Endodermal cell (in vitro differentiated cells): Measurements from ENCODE around the gene PRR16. TPM values are rescaled to one million over a fixed set of nuclear protein-coding genes. Genes with fewer than 3 reads are reported as not detected.
A peak's percentile ranks its signal among the peaks of the same experiment; 100 is the strongest.

Source experiments
- DNase-seq: peaks from one replicate; pipeline ENCODE4 v3.0.0-alpha.2; 2017
- H3K27ac ChIP-seq: 2 replicates; pipeline ENCODE4 v1.5.1; 2013; ENCODE audit warnings: mild to moderate bottlenecking, low read depth, low read length, moderate library complexity
- H3K27me3 ChIP-seq: 2 replicates; pipeline ENCODE4 v1.6.1; 2013; ENCODE audit warnings: mild to moderate bottlenecking, low read length, moderate library complexity; ENCODE audit not compliant: insufficient read depth, control insufficient read depth, poor library complexity, severe bottlenecking
- H3K36me3 ChIP-seq: 2 replicates; pipeline ENCODE4 v1.7.0; 2013; ENCODE audit warnings: mild to moderate bottlenecking, low read length, moderate library complexity; ENCODE audit not compliant: control insufficient read depth, insufficient read depth
- H3K4me1 ChIP-seq: one replicate; pipeline ENCODE4 v1.7.0; 2013; ENCODE audit warnings: low read length; ENCODE audit not compliant: control insufficient read depth, insufficient read depth
- H3K4me3 ChIP-seq: 2 replicates; pipeline ENCODE4 v1.5.1; 2013; ENCODE audit warnings: mild to moderate bottlenecking, low read length, moderate library complexity
- H3K9ac ChIP-seq: 2 replicates; pipeline ENCODE4 v1.6.1; 2013; ENCODE audit warnings: mild to moderate bottlenecking, low read length, moderate library complexity; ENCODE audit not compliant: poor library complexity, severe bottlenecking; ENCODE audit errors: extremely low read depth
- H3K9me3 ChIP-seq: 2 replicates; pipeline ENCODE4 v1.6.1; 2013; ENCODE audit warnings: mild to moderate bottlenecking, low read length, moderate library complexity; ENCODE audit not compliant: control insufficient read depth
- H3K27ac Mint-ChIP-seq: 2 replicates; pipeline ENCODE4 v1.8.0; 2020; ENCODE audit warnings: mixed read lengths
- H3K27me3 Mint-ChIP-seq: 2 replicates; pipeline ENCODE4 v1.8.0; 2021; ENCODE audit warnings: mild to moderate bottlenecking, mixed read lengths; ENCODE audit not compliant: insufficient read depth
- H3K36me3 Mint-ChIP-seq: 2 replicates; pipeline ENCODE4 v1.8.0; 2020; ENCODE audit warnings: low read depth, mixed read lengths
- H3K4me1 Mint-ChIP-seq: 2 replicates; pipeline ENCODE4 v1.8.0; 2020; ENCODE audit warnings: mixed read lengths
- H3K4me3 Mint-ChIP-seq: 2 replicates; pipeline ENCODE4 v1.8.0; 2020; ENCODE audit warnings: mild to moderate bottlenecking, moderate library complexity, mixed read lengths
- H3K9me3 Mint-ChIP-seq: 2 replicates; pipeline ENCODE4 v1.8.0; 2020; ENCODE audit warnings: mild to moderate bottlenecking, mixed read lengths
- CTCF ChIP-seq: fragments of 200-600 bp; sonication (generic); conservative IDR thresholded peaks from 2 replicates; pipeline ENCODE4 v1.5.0; 2021; ENCODE audit warnings: antibody characterized with exemption, mild to moderate bottlenecking
- WGBS, 2 experiments: methylation state at CpG; one replicate each; pipeline versions ENCODE4 v1.1.5 to v1.1.7; 2013; ENCODE audit warnings: missing lambda C conversion rate in 2 of 2, mixed read lengths in 1 of 2; ENCODE audit not compliant: insufficient coverage in 1 of 2, insufficient read length in 1 of 2; 5-methylcytosine and 5-hydroxymethylcytosine counted together
- total RNA-seq, 2 donors: library from RNA; stranded (reverse); fragmentation: NEBNext Ultra II Directional in 1 of 2; extraction: Animal tissue kit (Norgen Biotek cat#: 25700) in 1 of 2; gene quantifications; 2 replicates in 1 of 2; 3 replicates in 1 of 2; pipeline ENCODE4 v1.2.1, GENCODE V29; 2021

PRR16 gene
- total RNA-seq, 2 donors from 2014 or later: 0.53 to 0.64 TPM

GRCh38 chr5:120717381-120717780 lies 253.3 kb downstream of the PRR16 start:
- Histone ChIP-seq H3K9ac (no peak overlapping the region), H3K27ac (no peak overlapping the region), H3K27me3 (no peaks in the 10 kb centered on the region), H3K4me3 (no peak overlapping the region), H3K9me3 (no peaks in the 10 kb centered on the region), H3K4me1 (no peaks in the 10 kb centered on the region), H3K36me3 (no peaks in the 10 kb centered on the region)
- no peaks in the 10 kb centered on the region for H3K27me3 Mint-ChIP-seq
- H3K4me1 Mint-ChIP-seq: no peaks in the 10 kb centered on the region
- H3K27ac Mint-ChIP-seq: no peak overlapping the region
- no peak for DNase-seq
- H3K4me3 Mint-ChIP-seq: no peak overlapping the region
- H3K36me3 Mint-ChIP-seq: no peaks in the 10 kb centered on the region
- H3K9me3 Mint-ChIP-seq: no peaks in the 10 kb centered on the region
- WGBS, 2 experiments: 80% methylated on average over 3 of the region's 3 CpGs; no CpG with 5 or more reads in 1 of the 2 experiments
- TF ChIP-seq CTCF: no peak

DNA sequence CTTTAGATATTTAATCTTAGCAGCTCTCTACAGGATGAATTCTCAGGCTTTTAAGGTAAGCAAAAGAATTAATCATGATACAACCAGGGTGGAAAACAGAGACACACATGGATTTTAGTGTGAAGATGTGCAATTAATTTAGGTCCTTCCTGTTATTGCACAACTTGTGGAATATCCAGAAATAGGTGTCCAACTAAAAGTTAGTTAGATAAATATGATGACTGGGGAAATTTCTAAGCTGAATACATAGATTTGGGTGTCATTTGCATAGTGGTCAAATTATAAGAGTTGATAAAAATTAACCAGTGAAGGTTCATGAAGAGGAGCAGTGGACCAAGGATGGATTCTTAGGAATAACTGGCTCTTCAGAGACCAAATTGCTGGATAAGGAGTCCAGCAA lies 266.1 kb downstream of the PRR16 start:
- Mint-ChIP-seq H3K4me1 (peaks cover 7% of the 10 kb centered on the region), H3K9me3 (no peaks in the 10 kb centered on the region), H3K4me3 (no peak overlapping the region), H3K36me3 (no peaks in the 10 kb centered on the region), H3K27me3 (no peaks in the 10 kb centered on the region), H3K27ac (no peak overlapping the region)
- no peaks in the 10 kb centered on the region for H3K4me1 ChIP-seq
- no peaks in the 10 kb centered on the region for H3K36me3 ChIP-seq
- no peak overlapping the region for H3K27ac ChIP-seq
- H3K4me3 ChIP-seq: no peak overlapping the region
- TF ChIP-seq CTCF: no peak
- H3K9ac ChIP-seq: no peak overlapping the region
- DNase-seq: no peak
- H3K9me3 ChIP-seq: no peaks in the 10 kb centered on the region
- H3K27me3 ChIP-seq: no peaks in the 10 kb centered on the region

DNA sequence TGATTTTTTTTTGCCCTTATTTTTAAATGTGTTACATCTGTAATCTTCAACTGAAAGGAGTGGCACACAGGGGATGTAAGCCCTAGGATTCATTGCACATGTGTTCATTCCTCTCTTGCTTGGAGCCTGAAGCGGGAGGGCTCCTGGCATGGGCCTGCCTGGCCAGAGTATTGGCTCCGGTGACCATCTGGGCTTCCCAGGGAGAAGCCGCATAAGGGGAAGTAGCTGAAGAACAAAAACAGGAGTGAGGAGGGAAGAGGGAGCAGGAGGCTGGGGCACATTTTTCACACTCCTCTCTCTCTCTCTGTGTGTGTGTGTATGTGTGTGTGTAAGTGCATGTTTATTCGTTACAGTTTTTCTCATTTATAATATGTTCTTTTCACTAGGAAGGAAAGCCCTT lies 269.9 kb downstream of the PRR16 start:
- peak; percentile 79 for DNase-seq

More for the DNA sequence above, 269.9 kb downstream of the PRR16 start:
- no peaks in the 10 kb centered on the region for H3K9me3 Mint-ChIP-seq
- H3K27ac Mint-ChIP-seq: peak overlapping the region; percentile 44
- no peaks in the 10 kb centered on the region for H3K36me3 ChIP-seq
- no peak overlapping the region for H3K4me3 ChIP-seq
- H3K27me3 ChIP-seq: no peaks in the 10 kb centered on the region
- no peaks in the 10 kb centered on the region for H3K36me3 Mint-ChIP-seq
- no peak for TF ChIP-seq CTCF
- peaks cover 7% of the 10 kb centered on the region for H3K4me1 Mint-ChIP-seq
- no peak overlapping the region for H3K9ac ChIP-seq
- no peaks in the 10 kb centered on the region for H3K4me1 ChIP-seq
- 62% methylated on average over 3 of the region's 4 CpGs; no CpG with 5 or more reads in 1 of the 2 experiments for WGBS, 2 experiments
- H3K27me3 Mint-ChIP-seq: no peaks in the 10 kb centered on the region
- no peak overlapping the region for H3K27ac ChIP-seq
- no peaks in the 10 kb centered on the region for H3K9me3 ChIP-seq
- H3K4me3 Mint-ChIP-seq: no peak overlapping the region
